ENCODE measurements around the gene BLM.
"Not testable (repeated sequence)": the region's sequence is repeated elsewhere in the genome, so short reads cannot be mapped to it uniquely, and the experiment has no call there.

Gene BLM

DNA sequence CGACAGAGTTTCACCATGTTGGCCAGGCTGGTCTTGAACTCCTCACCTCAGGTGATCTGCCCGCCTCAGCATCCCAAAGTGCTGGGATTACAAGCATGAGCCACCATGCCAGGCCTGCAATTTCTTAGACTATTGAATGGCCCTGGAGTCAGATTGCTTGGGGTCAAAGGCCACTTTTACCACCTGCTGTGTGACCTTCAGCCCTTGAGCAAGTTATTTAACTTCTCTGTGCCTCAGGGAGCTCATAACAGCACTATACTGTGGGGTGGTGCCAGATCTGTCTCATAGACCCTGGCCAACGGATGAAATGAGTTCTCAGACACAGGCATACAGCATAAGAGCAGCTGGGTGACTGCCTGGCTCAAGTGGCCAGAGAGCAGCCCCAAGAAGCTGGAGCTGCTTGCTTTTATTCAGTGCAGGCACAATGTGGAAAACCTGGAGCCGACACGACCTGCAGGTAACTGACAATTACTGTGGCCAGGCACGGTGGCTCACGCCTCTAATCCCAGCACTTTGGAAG lies 106.4 kb downstream of the BLM start:
- DNase-seq, result no peak

DNA sequence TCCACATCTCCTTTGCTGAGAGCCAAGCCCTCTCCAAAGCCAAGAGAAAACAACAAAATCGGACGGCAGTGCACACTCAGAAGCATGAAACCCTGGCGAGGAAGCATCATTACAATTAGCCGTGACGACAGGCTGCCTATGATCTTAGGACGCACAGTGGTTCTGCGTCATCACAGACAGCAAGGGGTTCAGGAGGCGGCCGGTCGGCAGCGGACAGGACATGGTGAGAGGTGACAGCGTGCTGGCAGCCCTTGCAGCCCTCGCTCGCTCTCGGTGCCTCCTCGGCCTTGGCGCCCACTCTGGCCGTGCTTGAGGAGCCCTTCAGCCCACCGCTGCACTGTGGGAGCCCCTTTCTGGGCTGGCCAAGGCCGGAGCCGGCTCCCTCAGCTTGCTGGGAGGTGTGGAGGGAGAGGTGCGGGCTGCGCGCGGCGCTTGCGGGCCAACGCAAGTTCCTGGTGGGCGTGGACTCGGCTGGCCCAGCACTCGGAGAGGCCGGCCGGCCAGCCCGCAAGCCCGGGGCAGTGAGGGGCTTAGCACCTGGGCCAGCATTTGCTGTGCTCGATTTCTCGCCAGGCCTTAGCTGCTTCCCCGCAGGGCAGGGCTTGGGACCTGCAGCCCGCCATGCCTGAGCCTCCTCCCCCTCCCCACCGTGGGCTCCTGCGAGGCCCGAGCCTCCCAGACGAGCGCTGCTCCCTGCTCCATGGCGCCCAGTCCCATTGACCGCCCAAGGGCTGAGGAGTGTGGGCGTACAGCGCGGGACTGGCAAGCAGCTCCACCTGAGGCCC lies 108.2 kb downstream of the BLM start:
- not testable (repeated sequence) for DNase-seq

DNA sequence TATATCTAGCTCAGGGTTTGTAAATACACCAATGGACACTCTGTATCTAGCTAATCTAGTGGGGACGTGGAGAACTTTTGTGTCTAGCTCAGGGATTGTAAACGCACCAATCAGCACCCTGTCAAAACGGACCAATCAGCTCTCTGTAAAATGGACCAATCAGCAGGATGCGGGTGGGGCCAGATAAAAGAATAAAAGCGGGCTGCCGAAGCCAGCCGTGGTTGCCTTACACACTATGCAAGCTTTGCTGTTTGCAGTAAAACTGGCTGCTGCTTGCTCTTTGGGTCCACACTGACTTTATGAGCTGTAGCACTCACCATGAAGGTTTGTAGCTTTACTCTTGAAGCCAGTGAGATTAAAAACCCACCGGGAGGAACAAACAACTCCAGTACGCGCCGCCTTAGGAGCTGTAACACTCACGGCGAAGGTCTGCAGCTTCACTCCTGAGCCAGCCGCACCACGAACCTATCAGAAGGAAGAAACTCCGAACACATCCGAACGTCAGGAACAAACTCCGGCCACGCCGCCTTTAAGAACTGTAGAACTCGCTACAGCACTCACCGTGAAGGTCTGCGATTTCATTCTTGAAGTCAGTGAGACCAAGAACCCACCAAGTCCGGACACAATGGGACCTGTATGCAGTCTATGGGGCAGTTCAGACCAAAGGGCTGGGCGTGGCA lies 109.2 kb downstream of the BLM start:
- DNase-seq, result not testable (repeated sequence)

DNA sequence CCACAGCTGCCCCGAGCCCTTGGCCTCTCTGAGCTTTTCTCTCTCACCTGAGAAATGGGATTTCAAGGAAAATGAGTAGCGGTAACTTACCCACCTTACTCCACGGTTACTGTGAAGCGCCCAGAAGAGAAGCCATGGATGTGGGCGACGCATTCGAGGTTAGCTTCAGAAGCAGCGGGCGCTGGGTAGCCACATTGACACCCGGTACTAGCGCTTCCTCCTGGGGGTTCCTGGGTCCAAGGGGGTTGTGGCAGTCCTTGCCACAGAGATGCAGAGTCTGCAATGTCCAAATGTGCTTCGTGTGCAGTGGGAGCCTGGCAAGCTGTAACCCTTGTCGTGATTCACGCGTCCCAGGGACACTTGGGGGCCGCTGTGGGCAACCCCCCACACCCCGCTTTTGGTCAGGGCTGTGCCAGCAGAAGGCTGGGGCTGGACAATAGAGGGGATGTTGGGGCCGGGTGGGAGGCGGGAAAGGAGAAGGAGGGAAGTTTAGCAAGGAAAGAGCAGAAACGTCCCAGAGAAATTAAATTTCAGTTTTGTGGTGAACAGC lies 109.8 kb downstream of the BLM start:
- no peak for DNase-seq

DNA sequence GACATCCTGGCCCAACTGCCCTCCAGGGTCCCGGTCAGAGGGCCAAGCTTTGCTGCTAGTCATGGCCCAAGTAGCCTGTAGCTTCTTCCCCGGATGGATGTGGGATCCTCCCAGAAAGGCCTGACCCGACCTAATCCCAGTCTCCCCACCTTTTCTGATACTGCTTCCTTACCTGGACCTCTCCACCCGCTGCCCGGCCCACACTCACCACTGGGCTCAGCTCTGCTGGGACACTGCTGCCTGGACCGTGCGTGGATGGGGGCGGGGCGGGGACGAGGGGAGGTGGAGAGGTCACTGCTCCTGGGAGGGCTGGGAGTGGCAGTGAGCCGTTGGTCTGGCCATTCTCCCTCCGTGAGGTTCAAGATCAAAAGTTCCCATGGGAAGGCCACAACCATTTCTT lies 111.0 kb downstream of the BLM start:
- no peak for DNase-seq

DNA sequence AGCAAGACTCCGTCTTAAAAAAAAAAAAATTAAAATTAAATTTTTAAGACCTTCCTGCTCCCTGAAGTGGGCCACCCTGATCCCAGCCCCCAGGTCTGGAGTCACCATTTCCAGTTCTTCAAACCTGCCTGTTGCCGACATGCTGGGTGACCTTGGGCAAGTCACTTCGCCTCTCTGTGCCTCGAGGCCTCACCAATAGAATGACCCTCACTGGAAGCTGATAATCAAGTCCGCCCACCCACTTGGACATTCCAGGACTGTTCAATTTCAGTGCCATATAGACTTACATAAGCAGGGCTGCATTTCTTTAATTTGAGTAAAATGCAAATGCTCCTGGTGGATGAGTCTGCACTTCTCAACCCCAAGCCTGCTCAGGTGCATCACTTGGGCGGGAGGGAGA lies 112.0 kb downstream of the BLM start:
- no peak for DNase-seq

DNA sequence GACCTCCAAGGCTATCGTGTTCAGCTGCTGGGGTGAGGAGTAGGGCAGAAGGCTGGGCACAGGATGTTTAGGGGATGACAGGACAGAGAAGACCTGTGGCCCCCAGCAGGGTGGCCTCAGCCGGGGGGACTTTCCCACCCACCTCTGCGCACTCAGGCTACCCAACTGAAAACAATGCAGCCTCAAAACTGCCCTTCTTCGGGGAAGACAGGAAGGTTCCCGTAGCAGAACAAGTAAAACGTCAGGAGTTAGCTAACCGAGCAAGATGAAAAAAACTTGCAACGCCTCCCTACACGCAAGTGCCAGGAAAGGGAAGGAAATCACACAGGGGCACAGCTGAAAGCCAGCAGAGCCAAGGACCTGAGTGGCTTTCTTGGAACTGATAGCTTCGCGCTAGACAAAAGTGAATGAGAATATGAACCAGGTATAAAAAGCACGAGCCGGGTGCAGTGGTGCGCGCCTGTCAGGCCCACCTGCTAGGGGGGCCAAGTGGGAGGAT lies 112.8 kb downstream of the BLM start:
- peak; percentile 50 for DNase-seq

DNA sequence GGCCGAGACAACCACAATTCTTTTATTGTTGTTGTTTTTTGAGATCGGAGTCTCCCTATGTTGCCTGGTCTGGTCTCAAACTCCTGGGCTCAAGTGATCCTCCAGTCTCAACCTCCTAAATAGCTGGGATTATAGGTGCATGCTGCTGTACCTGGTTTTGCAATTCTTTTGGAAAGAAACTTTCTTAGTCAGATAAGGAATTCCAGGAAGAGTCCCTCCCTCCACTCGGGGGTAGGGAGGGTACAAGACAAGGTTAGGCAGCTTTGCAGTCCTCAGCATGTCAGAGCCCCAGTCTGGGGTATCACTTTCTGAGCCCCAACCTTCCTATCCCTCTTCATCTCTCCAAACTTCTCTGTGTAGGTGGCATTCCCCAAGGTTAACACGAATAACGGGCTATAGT lies 117.5 kb downstream of the BLM start:
- DNase-seq, result no peak

DNA sequence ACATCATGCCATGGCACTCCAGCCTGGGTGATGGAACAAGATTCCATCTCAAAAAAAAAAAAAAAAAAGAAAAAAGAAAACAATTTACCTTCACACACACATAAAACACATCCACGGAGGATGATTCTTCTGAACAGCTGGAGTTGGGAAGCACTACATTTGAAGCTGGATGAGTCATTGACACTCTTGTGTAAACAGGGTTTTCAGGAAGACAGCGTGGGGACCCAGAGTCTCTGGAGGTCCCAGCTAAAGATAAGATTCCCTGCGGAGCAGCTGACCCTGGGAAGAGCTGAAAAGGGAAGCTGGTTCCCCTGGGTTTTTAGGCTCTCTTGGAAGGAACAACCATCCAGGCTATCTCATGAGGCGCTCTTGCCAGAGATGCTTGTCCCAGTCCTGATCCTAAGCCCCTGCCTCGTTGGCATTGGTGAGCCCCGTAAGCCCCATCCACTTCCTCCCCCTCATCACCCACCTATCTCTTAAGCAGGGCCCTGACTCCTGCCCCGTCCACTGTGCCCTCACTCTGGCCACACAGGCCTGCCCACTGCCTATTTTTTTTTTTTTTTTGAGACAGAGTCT lies 119.2 kb downstream of the BLM start:
- no peak for DNase-seq

DNA sequence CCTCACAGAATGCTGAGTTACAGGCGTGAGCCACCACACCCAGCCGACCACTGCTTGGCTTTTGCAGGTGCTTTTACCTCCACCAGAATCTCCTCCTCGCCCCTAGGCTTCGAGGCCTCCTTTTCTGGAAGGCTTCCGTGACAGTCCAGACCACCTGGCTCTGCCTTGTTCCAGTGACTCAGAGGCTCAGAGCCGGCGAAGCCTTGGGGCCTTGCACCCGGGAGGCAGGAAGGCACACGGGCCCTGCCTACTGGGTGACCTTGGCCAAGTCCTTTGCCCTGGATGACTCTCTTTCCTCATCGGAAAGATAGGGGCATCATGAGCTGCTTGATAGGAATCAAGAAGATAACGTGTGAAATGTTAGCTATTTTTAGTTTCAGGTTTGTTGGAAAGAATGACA lies 119.9 kb downstream of the BLM start:
- no peak for DNase-seq

DNA sequence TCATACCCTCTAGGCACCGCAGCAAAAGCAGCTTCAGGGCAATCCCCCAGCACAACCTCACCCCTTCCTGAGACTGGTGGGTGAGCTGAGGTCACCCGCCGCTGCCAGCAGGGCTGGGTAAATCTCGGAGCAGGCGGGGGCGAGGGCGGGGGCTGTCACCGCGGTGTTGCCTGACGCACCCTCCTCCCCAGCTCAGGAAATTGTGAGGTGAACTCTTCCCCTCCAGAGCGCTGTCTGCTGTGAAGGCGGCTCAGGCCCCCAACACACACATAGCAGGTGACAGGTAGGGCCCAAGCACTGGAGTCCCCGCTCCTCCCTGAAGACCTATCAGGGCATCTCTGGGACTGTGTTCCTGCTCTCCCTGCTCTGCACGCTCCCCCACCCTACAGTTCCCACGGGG lies 121.0 kb downstream of the BLM start:
- peak; percentile 27 for DNase-seq

DNA sequence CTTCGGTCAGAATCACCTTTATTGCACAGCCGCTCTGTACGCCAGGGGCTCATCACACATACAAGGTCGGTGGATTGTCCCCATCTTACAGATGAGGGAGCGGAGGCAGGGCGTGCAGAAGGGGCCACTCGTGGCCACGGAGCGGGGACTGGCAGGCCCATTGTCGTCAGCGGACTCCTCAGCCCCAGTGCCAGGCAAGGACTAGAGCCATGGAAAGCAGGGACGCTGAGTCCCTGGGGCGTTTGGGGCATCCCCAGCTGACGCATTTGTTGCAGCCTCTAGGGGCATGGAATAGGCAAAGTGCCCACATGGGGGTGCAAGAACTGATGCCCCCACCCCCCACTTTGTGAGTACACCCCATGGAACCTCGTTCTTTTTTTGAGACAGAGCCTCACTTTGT lies 121.4 kb downstream of the BLM start:
- no peak for DNase-seq

DNA sequence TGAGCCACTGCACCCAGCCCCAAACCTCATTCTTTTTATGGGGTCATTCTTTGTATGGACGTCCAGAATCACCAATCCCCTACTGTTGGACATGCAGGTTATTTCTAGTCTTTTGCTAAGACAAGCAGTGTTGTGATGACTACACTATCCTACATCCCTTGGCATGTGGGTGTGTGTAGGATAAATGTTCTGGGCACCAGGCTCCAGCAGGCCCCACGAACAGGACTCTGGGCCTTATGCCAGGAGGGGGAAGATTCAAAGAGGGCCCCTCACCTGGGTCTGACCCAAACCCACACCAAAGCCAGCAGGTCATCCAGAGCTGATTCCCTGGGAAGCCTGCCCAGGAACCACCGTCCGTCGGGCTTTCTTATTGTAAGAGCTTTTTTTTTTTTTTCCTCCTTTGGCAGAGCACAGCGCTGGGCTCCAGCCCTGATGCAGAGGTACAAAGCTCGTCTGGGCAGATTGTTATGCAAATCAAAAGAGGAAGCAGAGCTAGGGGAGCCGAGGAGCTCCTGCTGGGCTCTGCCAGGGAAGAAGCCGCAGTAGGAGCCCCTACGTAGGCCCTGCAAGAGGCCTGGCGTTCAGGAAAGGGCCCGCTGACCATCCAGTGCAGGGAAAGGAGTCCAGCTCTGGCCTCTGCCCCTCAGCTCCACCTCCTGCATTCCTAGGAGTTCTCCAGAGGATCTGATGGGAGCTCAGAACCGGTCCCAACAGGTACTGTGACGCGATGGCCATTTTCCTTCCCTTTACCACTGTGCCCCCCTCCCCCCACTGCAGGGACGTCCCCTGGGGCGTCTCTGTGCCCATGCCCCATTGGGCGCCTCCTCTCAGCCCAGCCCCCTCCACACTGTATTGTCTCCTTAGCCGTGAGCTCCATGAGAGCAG lies 122.3 kb downstream of the BLM start:
- DNase-seq, result no peak

DNA sequence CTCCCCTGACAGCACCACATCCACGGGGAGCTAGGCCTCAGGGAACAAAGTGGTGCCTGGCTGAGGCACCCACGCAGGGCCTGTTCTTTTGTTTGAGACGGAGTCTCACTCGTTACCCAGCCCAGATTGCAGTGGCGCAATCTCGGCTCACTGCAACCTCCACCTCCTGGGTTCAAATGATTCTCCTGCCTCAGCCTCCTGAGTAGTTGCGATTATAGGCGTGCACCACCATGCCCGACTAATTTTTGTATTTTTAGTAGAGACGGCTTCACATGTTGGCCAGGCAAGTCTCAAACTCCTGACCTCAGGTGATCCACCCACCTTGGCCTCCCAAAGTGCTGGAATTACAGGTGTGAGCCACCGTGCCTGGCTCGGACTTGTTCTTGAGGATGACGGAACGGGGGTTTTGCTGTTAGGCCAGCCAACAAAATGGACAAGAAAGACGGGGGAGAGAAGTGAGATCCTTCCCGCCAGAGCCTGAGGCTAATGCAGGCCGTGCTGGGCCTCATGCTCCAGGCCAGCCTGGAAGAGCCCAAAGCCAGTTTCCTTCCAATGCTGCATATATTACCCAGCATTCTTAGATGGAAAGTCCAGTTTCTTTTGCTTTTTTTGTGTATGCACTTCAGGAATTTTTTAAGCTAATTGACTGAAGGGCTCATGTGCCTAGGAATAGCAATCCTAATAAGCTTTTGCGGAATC lies 123.2 kb downstream of the BLM start:
- DNase-seq, result no peak

DNA sequence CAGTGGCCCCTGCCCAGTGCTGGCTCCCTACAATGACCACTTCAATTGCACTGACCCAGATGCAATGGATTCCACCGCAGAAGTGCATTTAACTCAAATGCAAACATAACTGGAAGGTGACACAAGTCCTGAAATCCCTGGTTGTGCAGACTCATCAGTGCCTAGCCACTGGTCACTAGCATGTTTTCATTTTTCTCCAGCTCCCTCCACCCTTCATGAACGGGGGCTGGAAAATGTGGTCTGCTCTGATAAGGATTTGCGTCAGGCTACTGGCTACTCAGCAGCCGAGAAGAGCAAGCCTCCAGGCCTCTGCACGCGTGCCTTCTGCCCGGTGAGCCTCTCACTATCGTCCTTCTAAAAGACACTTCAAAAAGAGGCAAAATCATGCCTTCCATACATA lies 123.8 kb downstream of the BLM start:
- DNase-seq, result no peak

DNA sequence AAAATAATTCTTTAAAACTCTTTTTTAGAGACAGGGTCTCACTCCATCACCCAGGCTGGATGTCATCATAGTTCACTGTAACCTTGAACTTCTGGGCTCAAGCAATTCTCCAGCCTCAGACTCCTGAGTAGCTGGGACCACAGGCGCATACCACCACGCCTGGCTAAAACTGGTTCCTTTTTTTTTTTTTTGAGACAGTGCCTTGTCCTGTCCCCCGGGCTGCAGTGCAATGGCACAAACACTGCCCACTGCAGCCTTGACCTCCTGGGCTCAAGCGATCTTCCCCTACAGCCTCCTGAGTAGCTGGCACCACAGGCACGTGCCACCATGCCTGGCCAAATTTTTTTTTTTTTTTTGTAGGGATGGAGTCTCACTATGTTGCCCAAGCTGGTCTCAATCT lies 127.5 kb downstream of the BLM start:
- no peak for DNase-seq

DNA sequence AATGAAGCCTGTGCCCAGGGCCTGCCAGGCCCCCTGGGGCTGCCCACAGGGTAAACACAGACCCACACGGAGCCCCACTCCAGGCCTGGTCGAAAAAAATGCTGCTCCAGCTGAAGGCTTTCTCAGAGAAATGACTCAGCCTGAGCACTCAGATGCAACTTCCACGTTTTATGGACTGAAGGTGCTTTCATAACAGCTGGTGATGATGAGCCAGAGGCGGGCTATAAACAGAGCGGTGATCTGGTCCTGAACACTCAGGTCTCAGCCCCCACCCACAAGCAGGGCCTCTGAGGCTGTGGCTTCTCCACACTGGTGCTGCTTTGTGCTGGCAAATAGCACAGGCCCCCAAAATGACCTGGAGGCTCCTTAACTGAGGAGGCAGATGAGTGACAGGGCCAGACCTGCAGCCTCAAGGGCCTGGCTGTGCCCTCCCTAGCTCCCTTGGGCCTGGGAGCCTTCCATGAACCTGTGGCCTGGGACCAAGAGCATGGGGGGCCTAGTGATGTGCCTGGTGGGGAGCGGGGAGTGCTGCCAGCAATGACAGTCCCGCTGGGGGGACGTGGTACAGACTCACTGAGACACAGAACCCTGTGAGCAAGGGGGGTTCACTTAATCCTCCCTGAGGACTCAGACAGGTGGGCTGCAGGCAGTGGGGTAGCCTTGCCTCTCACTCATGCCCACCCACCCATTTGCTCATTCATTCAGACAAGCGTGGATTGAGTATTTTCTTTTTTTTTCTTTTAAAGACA lies 128.2 kb downstream of the BLM start:
- DNase-seq, result no peak

DNA sequence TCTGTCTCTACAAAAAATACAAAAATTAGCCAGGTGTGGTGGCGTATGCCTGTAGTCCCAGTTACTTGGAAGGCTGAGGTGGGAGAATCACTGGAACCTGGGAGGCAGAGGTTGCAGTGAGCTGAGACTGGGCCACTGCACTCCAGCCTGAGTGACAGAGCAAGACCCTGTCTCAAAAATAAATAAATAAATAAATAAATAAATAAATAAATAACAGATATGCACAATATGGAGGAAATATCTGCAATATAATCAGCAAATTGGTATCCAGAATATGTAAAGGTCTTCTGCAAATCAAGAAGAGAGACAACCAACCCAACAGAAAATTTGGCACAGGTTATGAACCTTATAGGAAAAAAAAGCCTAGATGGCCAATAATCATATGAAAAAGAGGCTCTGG lies 132.3 kb downstream of the BLM start:
- DNase-seq, result not testable (repeated sequence)

DNA sequence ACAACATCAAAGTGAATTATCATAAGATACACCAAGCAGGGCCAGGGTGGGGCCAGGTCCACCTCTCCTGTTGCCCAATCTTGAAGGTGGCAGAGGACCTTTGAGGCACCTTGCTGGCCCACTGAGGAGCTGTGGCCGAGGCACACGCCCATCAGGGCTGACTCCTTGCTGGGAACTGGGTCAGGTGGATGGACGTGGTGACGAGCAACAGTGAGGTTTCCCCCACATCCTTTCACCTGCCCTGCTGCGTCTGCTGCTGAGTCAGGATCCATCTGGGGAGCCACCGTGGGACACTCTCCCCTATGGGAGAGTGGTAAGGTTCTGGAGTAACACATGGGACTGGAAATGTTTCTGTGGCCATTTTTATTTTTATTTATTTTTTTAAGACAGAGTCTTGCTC lies 134.0 kb downstream of the BLM start:
- no peak for DNase-seq

DNA sequence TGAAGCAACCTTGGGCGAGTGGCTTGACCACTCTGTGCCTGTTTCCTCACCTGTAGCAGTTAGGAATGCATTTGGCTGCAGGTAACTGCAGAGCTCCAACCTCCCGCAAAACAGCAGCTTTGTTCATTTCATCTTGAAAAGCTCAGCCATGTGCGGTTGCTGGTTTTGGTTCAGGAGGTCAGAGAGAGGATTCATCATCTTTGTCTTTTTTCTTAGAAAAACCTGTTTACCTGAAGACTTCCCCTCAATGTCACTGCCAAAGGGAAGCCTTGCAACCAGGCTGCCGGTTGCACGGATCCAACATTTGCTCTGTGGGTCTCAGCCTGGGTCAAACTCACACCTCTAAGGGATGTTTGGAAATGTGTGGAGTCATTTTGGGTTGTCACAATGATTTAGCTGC lies 134.8 kb downstream of the BLM start:
- no peak for DNase-seq

DNA sequence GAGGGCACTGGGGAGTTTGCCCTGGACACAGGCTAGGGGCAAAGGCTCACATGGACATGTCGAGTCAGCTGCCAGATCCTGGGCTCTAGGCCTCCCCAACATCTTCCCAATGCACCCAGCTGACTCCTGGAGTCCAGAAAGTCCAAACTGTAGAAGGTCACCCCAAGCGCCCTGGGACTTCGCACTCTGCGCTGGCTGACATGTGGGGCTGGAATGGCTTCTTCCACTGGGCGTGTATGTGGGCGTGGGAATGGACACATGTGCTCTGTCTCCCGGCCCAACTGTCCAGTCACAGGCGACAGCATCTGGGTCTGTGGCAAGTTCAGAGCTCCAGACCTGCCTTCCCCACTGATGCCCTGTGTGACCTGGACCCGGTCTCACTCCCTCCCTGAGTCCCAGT lies 138.0 kb downstream of the BLM start:
- DNase-seq, result no peak

All from KG1 (cell line).